Fibroblast of pulmonary artery (primary cell): ENCODE measurements around the gene LPAR5.

ENCODE experiments used
- DNase-seq: peaks from one replicate; pipeline ENCODE4 v3.0.0-alpha.2; 2010; ENCODE audit warnings: low read depth
- H3K4me3 ChIP-seq: replicated peaks from 2 replicates; pipeline ENCODE4 v1.5.1; 2011; ENCODE audit warnings: low read depth, mild to moderate bottlenecking, control low read depth, low read length, moderate library complexity
- CTCF ChIP-seq: IDR thresholded peaks from 2 replicates; pipeline ENCODE4 v1.5.1; 2011; ENCODE audit warnings: mild to moderate bottlenecking, control low read depth, low read length, inconsistent platforms; ENCODE audit errors: missing control alignments

LPAR5 gene

GRCh38 chr12:6641131-6641530 lies 5.4 kb upstream of the LPAR5 start:
- TF ChIP-seq CTCF = no peak
- no peak for DNase-seq
- no peak overlapping the region for H3K4me3 ChIP-seq

GRCh38 chr12:6640497-6640896 lies 4.7 kb upstream of the LPAR5 start:
- no peak for TF ChIP-seq CTCF
- no peak overlapping the region for H3K4me3 ChIP-seq
- no peak for DNase-seq

GRCh38 chr12:6639151-6639801 lies 3.5 kb upstream of the LPAR5 start:
- H3K4me3 ChIP-seq = no peak overlapping the region
- no peak for DNase-seq
- no peak for TF ChIP-seq CTCF

- H3K4me3 ChIP-seq = no peak overlapping the region
- no peak for TF ChIP-seq CTCF
- no peak for DNase-seq
These were observed 2.5 kb upstream of the LPAR5 start for GRCh38 chr12:6638305-6638704.

GRCh38 chr12:6635375-6635855 lies 344 bp downstream of the LPAR5 start:
- DNase-seq = no peak
- no peak overlapping the region for H3K4me3 ChIP-seq
- no peak for TF ChIP-seq CTCF

GRCh38 chr12:6632026-6632983 lies 3.5 kb downstream of the LPAR5 start:
- DNase-seq = no peak
- no peak for TF ChIP-seq CTCF
- H3K4me3 ChIP-seq = no peak overlapping the region
